Stimulated activated CD4-positive, alpha-beta T cell treated with anti-CD3 and anti-CD28 coated beads, Interleukin-15, amount 100 ng/mL, for 48 hours (primary cell): ENCODE measurements around the gene CFAP97.
"Not testable (repeated sequence)": the region's sequence is repeated elsewhere in the genome, so short reads cannot be mapped to it uniquely, and the experiment has no call there.

ENCODE experiments used
- DNase-seq, 2 donors: peaks; one replicate each; pipeline ENCODE4 v3.0.0-alpha.2; 2020; ENCODE audit warnings: low read depth in 2 of 2

Gene CFAP97

GRCh38 chr4:185142912-185143600, 60.7 kb downstream of the CFAP97 start, which contains the start of gene SLC25A4:
Gene SLC25A4, plus strand, starts transcription at chr4:185143266. Its CDS starts 107 bp downstream, at chr4:185143373.
- peak; percentile 65 to 82 for DNase-seq

GRCh38 chr4:185142564-185142911, 61.3 kb downstream of the CFAP97 start:
- no peak for DNase-seq

GRCh38 chr4:185141777-185142176, 62.0 kb downstream of the CFAP97 start:
- DNase-seq, result no peak

GRCh38 chr4:185139736-185140135, 64.1 kb downstream of the CFAP97 start:
- no peak for DNase-seq

GRCh38 chr4:185138161-185138560, 65.6 kb downstream of the CFAP97 start:
- no peak for DNase-seq

- no peak for DNase-seq
Measured at GRCh38 chr4:185137233-185137925, 66.4 kb downstream of the CFAP97 start.

- no peak for DNase-seq
Measured at GRCh38 chr4:185134307-185134869, 69.4 kb downstream of the CFAP97 start.

- DNase-seq, result no peak
Measured at GRCh38 chr4:185128272-185129119, 75.3 kb downstream of the CFAP97 start.

GRCh38 chr4:185127021-185127925, 76.5 kb downstream of the CFAP97 start:
- DNase-seq, result no peak

- no peak for DNase-seq
Measured at GRCh38 chr4:185124006-185124405, 79.8 kb downstream of the CFAP97 start.

- no peak for DNase-seq
Measured at GRCh38 chr4:185122681-185123345, 81.0 kb downstream of the CFAP97 start.

GRCh38 chr4:185120631-185120946, 83.2 kb downstream of the CFAP97 start:
- DNase-seq, result no peak

GRCh38 chr4:185119927-185120630, 83.7 kb downstream of the CFAP97 start:
- no peak for DNase-seq

GRCh38 chr4:185119467-185119866, 84.3 kb downstream of the CFAP97 start:
- DNase-seq, result not testable (repeated sequence)

- DNase-seq, result no peak
Measured at GRCh38 chr4:185118876-185119275, 84.9 kb downstream of the CFAP97 start.

- DNase-seq, result no peak
Measured at GRCh38 chr4:185117300-185117934, 86.4 kb downstream of the CFAP97 start.

GRCh38 chr4:185115827-185116232, 88.0 kb downstream of the CFAP97 start:
- no peak for DNase-seq

GRCh38 chr4:185113340-185113739, 90.5 kb downstream of the CFAP97 start:
- DNase-seq, result no peak

- no peak for DNase-seq
Measured at GRCh38 chr4:185112104-185112503, 91.7 kb downstream of the CFAP97 start.
